22Rv1 (cell line): Measurements from ENCODE around the gene ZNF564.
"Not testable (repeated sequence)": the region's sequence is repeated elsewhere in the genome, so short reads cannot be mapped to it uniquely, and the experiment has no call there.

Experiments
- CTCF ChIP-seq: fragments of 450-650 bp; IDR thresholded peaks from 2 replicates; pipeline ENCODE4 v1.5.1; 2017; ENCODE audit warnings: mild to moderate bottlenecking
- ZFX ChIP-seq: fragments of 450-650 bp; IDR thresholded peaks from 2 replicates; pipeline ENCODE4 v1.6.1; 2017; ENCODE audit warnings: antibody characterized with exemption, borderline replicate concordance

- TF ChIP-seq CTCF, ZFX: not testable (repeated sequence)
Observed at GRCh38 chr19:12486265-12486783, 65.0 kb downstream of the ZNF564 start.
